LNCAP (cell line): ENCODE measurements around the gene PITPNM3.

Source experiments
- CTCF ChIP-seq: fragments of 450-650 bp; IDR thresholded peaks from 2 replicates; pipeline ENCODE4 v1.5.1; 2017; ENCODE audit warnings: mild to moderate bottlenecking

The PITPNM3 gene

GRCh38 chr17:6443692-6444570 lies 112.4 kb downstream of the PITPNM3 start, which contains the start of gene PIMREG:
TSS of gene PIMREG (plus strand) at chr17:6444455. CDS start at chr17:6445111, 656 bp downstream.
- no peak for TF ChIP-seq CTCF

GRCh38 chr17:6442775-6443174 lies 113.6 kb downstream of the PITPNM3 start:
- TF ChIP-seq CTCF: no peak

GRCh38 chr17:6439951-6440350 lies 116.4 kb downstream of the PITPNM3 start:
- no peak for TF ChIP-seq CTCF

- no peak for TF ChIP-seq CTCF
Observed at GRCh38 chr17:6437956-6438355, 118.4 kb downstream of the PITPNM3 start.

GRCh38 chr17:6437466-6437865 lies 118.9 kb downstream of the PITPNM3 start:
- TF ChIP-seq CTCF: no peak

- peak; percentile 78 for TF ChIP-seq CTCF
Observed at GRCh38 chr17:6435968-6436367, 120.4 kb downstream of the PITPNM3 start.

- TF ChIP-seq CTCF: no peak
Observed at GRCh38 chr17:6435051-6435450, 121.3 kb downstream of the PITPNM3 start, which contains the start of gene AIPL1. TSS of gene AIPL1 (minus strand) at chr17:6435121. CDS start at chr17:6435104, 17 bp downstream.
